Stimulated activated CD4-positive, alpha-beta T cell treated with anti-CD3 and anti-CD28 coated beads, Interleukin-4, amount 100 ng/mL, for 48 hours (primary cell): Measurements from ENCODE around the gene GTF3C4.

Experiments
- DNase-seq, 2 donors: peaks; one replicate each; pipeline ENCODE4 v3.0.0-alpha.2; 2020; ENCODE audit warnings: low read depth in 2 of 2

Gene GTF3C4

DNA sequence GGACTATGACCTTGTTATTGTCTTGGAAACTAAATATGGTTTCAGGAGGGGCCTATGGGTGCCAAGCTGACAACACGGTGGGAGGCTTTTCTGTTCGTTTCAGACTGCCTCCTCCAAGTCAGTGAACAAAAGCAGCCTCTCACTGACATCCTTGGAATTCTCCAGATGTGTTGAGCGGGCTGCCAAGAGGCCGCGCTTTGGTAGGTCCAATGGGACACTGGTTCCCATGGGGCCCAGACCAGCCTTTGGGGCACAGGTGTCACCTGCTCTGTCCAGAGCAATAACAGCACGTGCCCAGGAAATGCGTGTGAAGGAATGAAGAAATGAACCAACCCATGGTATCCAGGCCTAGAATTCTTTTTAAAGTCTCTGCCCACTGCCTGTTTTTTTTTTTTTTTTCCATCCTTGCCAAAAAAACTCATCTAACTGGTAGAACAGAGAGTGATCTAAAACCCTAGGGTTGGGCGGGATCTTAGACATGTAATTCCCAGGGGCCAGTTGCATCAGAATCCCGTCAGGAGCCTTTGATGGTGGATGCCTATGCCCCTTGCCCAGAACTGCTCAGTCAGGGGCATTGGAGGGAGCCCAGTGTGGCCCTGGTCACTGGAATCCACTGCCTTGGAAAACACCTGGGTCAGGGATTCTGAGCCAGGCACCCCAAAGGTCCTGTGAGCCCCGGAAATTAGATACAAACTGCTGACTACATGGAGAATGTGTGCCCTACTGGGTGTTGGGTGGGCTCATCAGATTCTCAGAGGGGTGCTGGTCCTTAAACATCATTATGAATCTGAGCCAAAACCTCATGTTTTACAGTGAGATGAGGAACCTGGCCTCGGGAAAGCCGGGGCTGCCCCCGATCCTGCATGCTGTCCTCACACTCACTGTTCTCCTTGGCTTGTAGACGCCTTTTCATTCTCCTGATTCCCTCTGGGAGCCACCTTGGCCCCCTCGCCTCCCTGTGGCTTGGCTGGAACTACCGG, 60.1 kb downstream of the GTF3C4 start:
- no peak for DNase-seq

DNA sequence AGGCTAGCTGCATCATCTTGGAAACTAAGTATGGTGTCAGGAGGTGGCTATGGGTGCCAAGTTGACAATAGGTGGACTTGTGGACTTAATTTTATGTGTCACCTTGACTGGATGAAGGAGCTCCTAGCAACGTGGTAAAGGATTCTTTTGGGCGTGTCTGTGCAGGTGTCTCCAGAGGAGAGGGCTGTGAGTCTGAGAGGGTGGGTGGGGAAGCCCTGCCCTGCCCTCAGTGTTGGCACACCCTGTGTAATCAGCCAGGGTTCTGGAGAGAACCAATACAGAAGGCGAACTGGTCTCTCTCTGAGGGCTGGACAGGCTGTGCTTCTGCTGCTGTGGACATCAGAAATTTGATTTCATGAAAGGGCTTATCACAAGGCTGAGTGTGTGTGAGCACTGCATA, 61.0 kb downstream of the GTF3C4 start:
- DNase-seq, result no peak

DNA sequence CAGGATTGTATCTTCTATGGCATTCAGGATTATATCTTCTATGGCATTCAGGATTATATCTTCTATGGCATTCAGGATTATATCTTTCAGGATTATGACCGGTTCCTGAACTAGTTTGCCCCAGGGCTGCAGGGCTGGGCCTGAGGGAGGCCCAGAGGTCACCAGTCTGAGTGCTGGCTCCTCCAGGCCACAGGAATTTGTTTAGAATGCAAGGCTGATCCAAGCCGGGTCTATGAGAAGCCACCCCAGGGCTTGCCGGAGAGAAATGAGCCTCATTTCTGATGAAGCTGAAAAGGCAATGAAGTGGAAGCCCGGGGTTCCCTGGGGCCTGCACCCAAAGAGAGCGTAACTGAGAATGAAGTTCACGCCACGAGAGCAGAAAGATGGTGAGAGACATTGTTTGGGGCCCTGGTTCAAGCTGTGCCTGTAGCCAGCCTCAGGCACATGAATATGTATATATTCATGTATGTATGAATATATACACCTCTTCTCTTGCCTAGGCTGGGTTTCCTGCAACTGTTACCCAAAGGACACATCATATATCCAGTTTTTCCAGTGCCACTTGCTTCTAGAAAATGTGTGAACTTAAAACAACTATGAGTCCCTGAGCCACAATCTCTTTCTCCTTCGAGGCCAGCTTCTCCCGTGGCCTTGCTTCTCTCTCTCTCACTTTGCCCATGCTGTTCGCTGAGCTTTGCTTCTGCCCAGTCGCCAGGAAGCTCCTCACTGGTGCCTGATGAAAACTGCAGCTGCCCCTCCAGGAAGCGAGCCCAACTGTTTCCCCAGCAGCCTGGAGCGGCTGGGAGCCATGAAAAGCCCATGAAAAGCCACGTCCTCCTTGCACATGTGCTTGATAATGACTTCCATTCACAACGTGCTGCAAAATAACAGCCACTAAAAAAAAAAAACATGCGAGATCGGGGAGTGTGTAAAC, 62.3 kb downstream of the GTF3C4 start:
- no peak for DNase-seq

DNA sequence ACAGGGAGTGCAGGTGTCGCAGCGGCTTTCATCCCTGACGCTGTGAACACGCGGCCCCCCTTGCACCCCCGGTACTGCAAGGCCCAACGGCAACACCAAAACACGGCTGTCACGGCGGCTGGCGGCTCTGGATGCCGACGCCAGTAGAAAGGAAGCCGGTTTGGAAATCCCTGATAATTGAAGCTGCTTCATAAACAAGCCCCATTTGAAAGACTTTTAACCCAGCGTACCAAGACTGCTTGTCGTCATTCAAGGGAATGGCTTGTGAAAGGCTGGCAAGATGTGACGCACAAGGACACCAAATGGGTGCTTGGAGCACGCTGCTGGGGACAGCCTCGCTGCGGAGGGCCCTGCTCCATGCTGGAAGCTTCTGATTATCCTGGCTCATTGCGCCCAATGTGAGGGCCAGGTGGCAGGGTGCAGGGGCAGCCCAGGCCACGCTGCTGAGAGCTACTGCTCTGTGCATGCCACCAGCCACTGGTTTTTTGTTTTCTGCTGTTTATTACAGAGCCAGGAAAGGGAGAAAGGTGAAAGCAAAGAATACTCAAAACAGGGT, 63.1 kb downstream of the GTF3C4 start:
- DNase-seq, result no peak

DNA sequence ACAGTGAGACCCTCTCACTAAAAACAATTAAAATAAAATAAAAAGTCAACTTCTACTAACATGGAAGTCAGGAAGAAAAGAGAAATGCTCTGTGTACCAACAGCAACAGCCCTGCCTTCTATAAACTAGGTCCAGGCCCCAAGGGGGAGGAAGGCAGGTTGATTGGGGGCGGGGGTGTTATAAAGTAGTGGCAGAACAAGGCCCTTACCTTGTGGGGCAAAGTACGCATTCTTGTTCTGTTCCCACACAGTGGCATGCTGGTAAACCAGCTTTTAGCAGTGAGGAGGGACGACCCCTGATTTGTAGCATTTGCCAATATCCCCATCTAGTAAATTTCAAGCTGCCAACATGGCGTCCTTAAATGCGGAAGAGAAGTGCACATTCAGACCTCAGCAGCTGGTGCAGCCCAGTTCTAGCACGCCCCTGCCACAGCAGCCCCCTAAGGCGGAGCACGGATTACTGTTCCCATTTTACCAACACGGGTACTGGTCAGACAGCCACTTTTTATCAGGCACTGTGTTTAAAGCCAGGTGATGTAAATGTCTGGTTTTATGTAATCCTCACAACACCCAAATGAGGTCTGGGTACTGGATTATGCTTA, 69.5 kb downstream of the GTF3C4 start:
- no peak for DNase-seq

DNA sequence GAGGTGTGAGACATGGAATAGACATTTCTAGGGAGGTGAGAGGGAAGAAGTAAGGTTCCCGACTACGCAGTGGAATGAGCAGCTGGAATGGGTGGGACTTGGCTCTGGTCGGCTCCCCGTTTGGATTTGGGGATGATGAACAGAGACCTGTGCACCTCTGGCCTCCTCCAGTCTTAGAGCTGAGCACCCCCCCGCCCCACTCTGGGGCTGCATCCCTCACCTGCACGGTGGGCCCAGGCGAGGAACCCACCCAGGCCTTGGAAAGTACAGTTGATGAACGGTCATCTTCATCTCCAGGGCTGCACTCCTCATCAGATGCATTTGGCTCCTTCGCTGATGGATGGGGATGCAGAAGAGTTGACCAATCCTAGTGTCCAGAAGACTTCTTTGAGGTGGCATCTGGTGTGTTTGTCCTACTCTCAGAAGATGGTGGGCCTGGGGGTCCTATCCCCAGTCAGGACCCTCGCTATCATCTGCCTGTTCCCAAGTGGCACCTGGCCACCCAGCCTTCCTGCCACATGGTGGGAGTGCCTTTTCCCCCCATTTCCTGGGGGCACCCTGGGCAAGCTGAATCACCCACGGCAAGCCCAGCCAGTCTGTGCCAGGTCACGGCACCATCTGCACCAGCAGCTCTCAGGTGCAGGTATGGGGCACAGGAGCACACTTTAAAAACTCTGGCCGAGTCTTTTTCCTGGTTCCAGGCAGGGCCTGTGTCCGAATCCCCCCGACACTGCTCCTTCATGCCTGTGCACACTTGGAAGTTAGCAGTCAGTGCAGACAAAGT, 70.5 kb downstream of the GTF3C4 start:
- no peak for DNase-seq

DNA sequence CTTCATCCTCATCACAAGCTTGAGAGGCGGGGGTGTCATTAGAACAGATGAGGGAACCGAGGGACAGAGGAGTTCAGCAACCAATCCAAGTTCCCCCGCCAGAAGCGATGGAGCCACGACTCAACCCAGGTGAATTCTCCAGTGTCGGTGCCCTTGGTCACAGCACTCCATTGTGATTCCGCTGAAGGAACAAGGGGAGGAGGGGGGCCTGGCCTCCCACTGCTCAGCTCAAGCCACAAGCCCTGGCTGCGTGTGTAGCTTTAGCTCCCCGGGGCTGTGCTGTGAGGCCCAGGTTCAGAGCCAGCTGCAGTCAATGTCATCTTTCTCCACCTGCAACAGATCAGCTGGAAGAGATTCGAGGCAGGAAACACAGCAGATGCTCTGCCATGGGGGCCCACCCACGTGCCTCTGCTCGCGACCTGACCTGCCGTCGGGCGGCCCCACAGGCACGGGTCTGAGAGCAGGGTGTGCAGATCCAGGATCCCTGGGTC, 72.6 kb downstream of the GTF3C4 start:
- no peak for DNase-seq

DNA sequence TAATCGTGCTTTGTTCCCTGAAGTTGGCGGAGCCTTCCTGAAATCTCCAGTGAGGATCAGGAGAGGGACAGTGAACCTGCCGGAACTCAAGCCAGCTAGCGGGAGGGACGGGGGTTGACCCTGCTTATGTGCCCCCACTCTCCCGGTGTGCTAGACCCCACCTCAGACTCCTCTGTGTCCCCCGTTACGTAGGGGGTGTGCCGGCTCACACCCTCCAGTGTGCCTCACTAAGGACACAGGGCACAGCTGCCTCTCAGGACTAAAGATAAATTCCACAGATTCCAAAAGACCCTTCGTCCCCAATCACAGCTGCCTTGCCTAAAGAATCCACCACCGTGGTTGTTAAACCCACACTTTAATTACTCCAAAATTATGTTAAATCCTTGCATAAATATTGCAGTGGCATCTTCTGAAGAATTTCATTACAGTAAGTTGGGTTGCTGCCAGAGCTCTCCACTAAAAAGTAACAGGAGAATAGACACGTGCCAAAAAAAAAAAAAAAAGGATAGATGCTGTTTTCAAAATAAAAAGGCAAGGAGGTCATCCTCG, 73.7 kb downstream of the GTF3C4 start:
- DNase-seq, result no peak
